Ramos (cell line): Measurements from ENCODE around the gene BOLA3.

Experiments used
- in situ Hi-C: fragments of 300-500 bp; cut with MboI; formaldehyde crosslinking; loops from one replicate; pipeline ENCODE4 v1.14.3; 2022; ENCODE audit warnings: low sequenced_read_pairs; ENCODE audit not compliant: unreplicated experiment

The BOLA3 gene

GRCh38 chr2:74086021-74086420 lies 61.7 kb downstream of the BOLA3 start:
- in situ Hi-C loops = no loop called here
